Fibroblast of pulmonary artery (primary cell): Measurements from ENCODE around the gene LRRTM3.

Experiments used
- DNase-seq: peaks from one replicate; pipeline ENCODE4 v3.0.0-alpha.2; 2010; ENCODE audit warnings: low read depth
- H3K4me3 ChIP-seq: replicated peaks from 2 replicates; pipeline ENCODE4 v1.5.1; 2011; ENCODE audit warnings: low read depth, mild to moderate bottlenecking, control low read depth, low read length, moderate library complexity
- CTCF ChIP-seq: IDR thresholded peaks from 2 replicates; pipeline ENCODE4 v1.5.1; 2011; ENCODE audit warnings: mild to moderate bottlenecking, control low read depth, low read length, inconsistent platforms; ENCODE audit errors: missing control alignments

LRRTM3 gene

GRCh38 chr10:66931340-66931948 is 5.6 kb downstream of the LRRTM3 start:
- peak; percentile 85 for DNase-seq
- peak; percentile 87 for TF ChIP-seq CTCF
- H3K4me3 ChIP-seq, result no peak overlapping the region

- TF ChIP-seq CTCF, result no peak
- H3K4me3 ChIP-seq, result no peak overlapping the region
- no peak for DNase-seq
Observed at GRCh38 chr10:66931949-66932343, 6.1 kb downstream of the LRRTM3 start.

- no peak for TF ChIP-seq CTCF
- H3K4me3 ChIP-seq, result no peak overlapping the region
- no peak for DNase-seq
Observed at GRCh38 chr10:66934711-66935110, 8.9 kb downstream of the LRRTM3 start.

- no peak for DNase-seq
- no peak overlapping the region for H3K4me3 ChIP-seq
- TF ChIP-seq CTCF, result no peak
Observed at GRCh38 chr10:66940965-66941364, 15.1 kb downstream of the LRRTM3 start.

- no peak for DNase-seq
- TF ChIP-seq CTCF, result no peak
- no peak overlapping the region for H3K4me3 ChIP-seq
Observed at GRCh38 chr10:66941491-66941890, 15.7 kb downstream of the LRRTM3 start.

GRCh38 chr10:66942407-66942806 is 16.6 kb downstream of the LRRTM3 start:
- TF ChIP-seq CTCF, result no peak
- no peak for DNase-seq

GRCh38 chr10:66943590-66943989 is 17.8 kb downstream of the LRRTM3 start:
- no peak for TF ChIP-seq CTCF
- DNase-seq, result no peak
- no peak overlapping the region for H3K4me3 ChIP-seq

More at GRCh38 chr10:66942407-66942806, 16.6 kb downstream of the LRRTM3 start:
- no peak overlapping the region for H3K4me3 ChIP-seq
